NCI-H2029 (cell line): Measurements from ENCODE around the gene AQP4.

Experiments
- DNase-seq: peaks from one replicate; lab custom pipeline; 2025; lab: John Stamatoyannopoulos, UW

AQP4 gene, protein sequence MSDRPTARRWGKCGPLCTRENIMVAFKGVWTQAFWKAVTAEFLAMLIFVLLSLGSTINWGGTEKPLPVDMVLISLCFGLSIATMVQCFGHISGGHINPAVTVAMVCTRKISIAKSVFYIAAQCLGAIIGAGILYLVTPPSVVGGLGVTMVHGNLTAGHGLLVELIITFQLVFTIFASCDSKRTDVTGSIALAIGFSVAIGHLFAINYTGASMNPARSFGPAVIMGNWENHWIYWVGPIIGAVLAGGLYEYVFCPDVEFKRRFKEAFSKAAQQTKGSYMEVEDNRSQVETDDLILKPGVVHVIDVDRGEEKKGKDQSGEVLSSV

DNA sequence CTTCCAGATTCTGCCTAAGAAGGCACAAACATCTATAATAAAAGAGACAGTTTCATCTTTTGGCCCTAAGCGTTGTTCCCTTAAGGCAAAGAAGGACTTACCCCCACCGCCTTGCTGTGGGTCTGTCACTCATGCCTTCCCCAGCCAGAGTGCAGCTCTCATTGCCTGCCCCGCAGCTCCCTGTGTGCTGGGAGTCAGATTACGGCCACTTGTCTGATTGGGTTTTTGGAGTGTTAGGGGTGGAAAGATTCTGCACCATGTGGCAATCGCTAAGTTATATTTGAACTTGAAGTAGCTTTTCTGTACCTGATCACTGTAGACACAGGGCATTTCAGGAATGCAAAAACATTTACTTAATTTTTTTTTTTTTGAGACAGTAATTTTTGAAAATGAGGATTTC lies at the start of gene AQP4:
AQP4 (minus strand) TSS at position 151 of the 400 bp plus-strand sequence; CDS start at position 133, 18 bp downstream.
- no peak for DNase-seq

DNA sequence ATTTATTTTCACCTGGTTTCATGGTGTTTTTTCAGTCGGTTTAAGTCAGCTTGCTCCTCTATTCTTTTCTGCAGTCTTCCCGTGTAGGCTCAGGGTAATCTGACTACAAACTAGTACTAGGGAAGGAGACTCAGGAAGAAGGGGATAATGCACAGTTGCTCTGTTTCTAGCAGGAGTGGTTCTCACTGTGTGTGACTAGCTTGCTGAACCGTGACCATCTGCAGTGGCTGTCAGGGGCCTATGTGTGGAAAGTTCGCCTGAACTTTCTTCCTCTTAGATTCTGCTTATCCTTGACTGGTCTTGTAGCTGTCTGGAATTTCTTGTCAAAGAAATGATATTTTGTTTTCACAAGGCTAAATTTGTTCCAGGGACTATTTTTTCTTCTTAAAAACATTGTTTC lies 46.3 kb upstream of the AQP4 start:
- DNase-seq: no peak

DNA sequence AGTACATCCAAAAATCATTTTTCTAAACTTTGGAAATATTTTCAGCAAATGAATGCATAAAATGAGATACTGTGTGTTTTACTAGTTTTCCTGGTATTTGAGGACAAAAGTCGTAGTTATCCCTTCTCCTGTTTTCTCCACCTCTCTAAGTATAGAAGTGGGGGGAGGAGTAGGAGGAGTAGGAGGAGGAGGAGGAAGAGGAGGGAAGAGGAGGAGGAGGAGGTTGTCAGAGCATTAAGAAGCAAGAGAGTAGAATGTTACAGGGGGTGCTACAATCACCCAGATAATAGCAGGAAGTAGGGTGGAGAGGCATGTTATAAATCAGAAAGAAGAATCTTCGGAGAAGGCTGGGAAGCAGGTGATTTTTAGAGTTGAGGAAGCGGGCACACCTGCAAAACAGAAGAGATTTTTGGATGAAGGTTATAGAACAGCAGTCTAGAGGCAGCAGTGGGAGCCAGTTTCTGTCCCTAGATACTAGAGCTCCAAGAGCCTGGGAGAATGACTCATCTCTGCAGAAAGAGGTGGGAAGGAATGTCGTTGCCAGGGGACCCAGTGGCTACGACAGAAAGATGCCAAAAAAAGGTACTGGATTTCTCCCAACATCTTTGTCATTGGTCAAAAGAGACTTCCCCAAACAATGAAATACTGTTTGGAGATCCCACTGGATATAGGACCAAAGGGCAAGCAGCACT lies 44.2 kb upstream of the AQP4 start:
- no peak for DNase-seq

DNA sequence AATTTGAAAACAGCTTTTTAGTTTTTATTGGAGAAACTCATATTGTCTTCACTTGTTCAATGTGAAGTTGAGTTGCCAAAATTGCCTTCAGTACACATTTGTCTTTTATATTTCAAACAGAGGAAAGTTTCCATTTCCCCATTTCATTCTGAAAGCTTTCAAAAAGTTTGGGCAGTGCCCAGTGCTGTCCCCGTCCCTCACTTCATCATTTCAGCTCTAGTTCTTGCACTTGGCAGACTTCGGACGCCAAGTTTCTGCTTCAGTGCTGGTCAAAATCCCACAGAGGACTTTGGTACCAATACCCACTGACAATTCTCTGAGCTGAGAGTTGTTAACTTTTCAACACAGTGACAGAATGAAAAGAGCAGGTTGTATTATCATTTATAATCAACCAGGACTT lies 43.4 kb upstream of the AQP4 start:
- no peak for DNase-seq

DNA sequence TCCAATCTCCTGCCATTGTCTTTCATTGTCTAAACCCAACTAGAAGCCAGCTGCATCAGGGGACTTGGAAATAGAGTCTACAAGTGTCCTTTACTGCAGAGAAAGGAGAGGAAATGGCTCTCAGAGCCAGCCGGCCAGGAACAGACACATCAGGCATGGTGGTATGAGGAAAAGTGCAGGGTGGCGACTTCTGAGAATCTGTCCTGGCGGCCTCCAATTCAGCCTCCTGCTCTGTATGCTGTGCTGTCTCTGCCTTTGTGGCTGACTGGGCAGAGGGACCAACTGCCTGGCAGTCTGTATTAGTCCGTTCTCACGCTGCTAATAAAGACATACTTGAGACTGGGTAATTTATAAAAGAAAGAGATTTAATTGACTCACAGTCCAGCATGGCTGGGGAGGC lies 36.8 kb upstream of the AQP4 start:
- no peak for DNase-seq

DNA sequence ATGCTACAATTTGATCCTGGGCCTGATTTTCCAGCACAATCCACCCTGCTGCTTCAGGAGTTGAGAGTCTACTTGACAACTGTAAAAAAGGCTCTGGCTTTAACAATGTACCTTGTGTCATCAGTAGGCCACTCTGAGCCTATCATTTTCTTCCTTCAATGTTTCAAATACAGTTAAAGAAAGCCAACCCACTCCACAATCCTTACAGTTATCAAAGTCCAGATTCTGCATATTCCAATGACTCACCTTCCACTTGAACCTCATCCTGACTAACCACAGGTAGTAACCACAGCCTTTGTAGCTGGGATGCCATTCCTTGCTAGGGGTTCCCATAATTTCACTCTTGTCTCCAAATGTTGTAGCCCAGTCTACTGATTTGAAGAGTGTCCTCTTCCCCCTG lies 35.5 kb upstream of the AQP4 start:
- DNase-seq: no peak

DNA sequence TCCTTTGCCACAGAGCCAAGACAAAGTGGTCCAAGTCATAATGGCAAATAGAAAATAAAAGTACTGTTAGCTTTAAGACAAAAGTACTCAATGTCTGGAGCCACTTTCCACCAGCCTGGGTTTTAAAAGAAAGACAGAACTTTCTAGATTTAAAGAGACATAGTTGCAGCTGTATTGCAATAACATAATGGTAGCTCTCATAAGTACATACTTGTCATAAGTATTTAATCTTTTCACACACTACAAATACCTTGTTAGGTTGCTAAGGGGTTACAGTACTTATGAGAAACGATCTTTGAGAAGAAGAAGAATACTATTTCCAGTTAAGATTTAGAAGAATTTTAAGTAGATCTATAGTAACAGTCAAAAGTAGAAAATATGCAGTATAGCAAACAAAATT lies 28.9 kb upstream of the AQP4 start:
- DNase-seq: no peak

DNA sequence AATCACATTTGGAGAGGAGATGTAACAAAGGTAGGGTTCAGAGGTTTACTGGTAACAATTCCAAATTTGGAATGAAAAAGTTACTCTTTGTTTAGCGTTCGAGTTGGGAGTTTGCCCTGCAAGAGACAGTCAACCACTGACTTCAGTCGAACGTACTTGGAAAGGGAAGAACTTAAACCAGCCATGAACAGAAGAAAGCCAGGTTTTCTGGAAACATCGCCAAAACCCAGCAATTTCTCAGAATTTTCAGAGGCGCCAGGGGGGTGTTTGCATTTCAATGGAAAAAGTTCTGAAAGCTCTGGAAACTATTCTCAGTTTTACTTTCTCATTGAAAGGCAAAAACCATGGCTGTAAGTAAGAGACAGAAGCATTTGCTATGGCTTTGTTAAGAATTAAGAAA lies 28.5 kb upstream of the AQP4 start:
- no peak for DNase-seq

DNA sequence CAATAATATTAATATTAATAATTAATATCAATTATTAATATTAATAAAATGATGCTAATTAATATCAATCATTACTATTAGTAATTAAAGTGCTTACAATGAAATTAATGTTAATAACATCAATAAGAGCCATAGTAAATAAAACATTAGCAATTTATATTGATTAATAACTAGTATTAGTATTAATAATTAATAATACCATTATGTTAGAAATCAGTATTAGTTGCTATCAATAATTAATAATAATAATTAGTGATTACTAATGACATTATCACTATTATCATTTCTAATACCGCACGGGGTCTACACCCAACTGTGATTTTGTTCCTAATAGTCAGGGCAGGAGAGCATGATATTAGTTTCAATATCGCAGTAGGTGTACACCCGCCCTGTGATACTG lies 22.8 kb upstream of the AQP4 start:
- no peak for DNase-seq

DNA sequence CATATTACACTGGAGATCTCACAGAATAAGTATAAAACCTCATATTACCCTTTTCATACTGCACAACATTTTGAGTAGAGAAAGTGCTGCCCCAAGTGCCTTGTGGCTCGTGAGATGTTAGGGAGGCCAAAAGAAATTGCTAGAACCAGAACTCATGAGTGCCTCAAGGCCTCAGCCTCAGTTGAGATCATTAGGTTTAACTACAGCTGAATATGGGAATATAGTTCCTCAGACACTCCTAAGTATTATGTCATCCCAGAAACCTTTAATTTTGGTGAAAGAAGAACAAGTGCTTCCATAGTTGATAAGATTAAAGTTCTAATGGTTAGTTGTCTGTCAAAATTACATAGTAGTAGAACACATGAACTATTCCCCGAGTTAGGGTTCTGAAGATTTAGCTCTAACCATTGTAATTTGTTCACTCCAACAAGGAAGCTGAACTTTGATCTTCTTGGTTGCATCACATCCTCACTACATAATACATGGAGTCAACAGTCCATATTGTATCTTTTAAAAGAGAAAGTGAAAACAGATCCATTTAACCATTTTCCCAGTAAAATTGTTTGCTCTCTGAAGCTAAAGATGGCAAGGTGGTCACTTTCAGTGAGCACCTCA lies 9.6 kb upstream of the AQP4 start:
- no peak for DNase-seq

DNA sequence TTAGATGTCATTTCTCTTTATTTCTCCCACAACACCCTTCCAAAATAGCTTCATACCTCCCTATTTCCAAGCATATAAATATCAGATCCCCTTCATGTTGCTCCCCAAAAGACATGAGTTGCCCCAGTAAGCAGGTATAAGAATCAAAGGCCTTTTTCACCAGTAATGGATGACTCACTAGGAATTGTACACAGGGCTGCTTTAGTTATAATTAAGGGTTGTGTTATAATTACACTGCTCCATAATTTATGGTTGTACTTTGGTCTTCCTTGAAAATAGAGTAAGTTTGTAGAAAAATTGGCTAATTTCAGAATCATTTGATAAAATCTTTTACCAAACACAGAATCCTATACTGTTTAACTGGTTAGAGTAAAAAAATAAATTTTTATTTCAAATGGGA lies 8.8 kb upstream of the AQP4 start:
- DNase-seq: no peak

DNA sequence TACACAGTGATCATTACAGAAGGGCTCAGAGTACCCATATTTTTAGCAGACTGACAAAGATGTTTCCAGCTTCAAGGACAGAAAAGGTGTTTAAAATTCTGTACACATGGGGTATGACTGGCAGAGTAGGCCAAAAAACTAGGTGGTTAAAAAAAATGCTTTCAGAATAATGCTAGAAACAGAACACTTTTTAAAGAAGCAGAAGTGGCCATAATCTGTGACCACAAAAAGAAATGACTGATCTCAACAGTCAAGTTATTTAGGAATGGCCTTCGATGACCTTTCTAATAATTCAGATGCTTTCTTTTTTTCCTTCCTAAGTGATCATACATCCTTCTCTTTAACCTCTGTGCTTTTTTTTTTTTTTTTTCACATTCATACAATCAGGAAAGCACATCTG lies 4.1 kb upstream of the AQP4 start:
- no peak for DNase-seq

DNA sequence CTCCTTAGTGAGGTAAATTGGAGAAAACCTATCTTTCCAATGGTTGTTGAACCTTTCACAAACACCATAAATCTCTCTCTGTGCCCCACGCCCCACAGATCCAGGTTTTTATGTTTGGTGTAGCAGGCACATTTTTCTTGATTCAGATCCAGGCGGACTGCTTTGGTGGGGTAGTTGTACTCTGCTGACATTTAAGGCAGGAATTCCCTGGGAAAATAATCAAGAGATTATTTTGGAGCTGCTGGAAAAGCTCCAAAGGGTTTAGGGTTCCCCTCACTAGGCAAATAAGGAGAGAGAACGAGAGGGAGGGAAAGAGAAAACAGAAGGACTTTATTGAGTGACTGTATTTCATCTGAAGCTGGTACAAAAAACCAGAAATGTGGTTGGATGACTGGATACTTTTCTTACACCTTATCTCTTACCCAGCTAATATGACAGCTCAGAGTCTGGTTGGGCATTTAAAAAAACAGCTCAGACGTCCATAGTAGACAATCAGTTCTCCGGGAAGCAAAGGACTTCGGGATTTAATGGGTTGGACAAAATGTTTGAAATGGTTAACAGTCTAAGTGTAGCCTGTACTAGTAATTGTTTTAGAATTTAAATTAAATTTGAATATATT lies 3.6 kb upstream of the AQP4 start:
- DNase-seq: no peak

DNA sequence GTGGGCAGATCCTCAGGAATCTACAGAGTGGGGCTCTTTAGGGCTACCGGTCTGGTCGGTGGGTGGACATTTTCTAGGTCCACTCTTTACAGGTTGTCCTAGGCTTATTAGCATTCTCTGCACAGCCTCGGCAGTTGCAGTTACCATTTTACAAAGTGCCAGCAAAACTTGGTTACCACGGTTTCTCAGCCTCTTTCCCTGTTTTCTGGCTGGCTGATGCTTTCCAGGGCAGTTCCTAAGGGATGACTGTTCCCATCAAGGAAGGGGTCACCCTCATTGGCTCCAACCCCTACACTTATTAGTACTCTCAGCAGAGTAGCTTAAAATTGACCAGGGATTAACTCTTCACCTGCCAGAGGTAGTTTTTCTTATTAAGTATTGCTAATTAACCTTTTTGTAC lies 2.0 kb upstream of the AQP4 start:
- DNase-seq: no peak

DNA sequence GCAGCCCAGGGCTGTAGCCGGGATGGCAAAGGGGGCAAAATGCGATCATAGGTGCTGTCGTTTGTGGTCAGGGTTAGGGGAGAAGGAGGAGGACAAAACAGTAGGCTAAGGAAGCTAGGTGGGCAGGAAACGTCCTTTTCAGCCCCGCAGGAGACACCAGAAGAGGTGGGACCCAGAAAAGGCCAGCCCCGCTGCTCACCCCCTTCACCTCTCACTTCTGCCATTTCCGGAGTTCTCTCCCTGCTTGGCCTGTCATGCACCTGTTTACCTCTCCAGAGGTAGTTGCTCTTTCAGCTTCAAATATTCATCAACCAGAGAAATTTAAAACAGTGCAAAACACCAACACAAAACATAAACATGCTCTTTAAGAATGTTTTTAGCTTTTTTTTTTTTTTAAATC lies 849 bp downstream of the AQP4 start:
- DNase-seq: no peak

DNA sequence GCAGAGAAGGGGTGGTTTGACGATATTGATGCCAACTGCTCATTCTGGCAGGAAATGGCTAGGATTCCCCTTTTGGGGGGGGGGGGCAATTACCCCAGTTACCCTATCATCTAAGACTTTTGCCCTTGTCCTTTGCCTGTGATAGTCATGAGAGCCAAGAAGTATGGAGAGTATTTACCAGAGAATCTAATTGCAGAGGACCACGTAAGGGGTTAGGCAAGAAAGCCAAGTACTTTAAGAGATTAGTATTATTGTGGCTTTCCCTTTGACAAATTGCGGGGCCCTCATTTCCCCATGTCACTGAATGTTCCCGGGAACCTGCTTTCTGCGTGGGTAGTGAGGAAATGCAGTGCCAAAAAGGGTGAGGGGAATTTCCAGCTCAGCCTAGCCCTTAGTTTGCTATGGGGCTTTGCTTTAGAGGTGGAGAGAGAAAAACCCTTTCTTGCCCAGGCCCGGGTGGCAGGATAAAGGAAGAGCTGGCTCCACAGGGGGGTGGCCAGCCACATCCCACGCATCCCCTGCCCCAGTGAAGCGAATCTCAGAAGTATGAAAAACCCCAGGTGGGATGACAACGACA lies 1.5 kb downstream of the AQP4 start:
- DNase-seq: no peak

DNA sequence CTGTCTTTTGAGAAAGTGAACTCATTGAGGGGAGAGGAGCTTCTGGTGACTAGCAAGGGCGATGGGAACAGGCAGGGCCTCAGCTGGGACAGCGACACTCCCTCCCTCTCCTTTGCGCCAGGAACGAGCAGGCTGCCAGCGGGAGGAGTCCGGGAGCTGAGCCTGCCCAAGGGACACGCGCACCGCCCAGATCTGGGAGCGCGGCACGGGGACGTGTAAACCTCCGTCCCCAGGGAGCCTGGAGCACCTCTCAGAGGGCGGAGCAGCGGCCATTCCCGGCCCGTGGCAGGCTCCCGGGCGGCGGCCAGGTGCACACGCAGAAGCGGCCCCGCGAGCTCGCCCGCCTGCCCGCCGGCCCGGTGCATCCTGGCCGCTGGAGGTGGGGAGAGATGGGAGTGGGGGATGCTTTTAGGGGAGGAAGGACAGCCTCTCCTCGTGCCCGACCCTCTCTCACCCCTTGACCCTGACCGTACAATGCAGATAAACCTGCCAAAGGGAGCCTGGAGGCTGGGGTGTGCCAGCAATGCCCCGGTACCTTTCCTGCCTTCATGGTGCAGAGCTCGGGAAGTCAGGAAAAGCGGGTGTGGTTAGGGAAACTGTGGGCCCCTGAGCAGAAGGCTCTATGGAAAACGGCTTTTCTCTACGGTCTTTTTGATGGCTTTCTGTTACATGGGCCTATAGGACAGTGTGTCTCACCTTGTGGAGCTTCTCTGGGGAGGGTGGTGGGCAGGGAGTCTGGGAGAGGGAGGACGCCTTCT lies 2.2 kb downstream of the AQP4 start:
- DNase-seq: no peak

DNA sequence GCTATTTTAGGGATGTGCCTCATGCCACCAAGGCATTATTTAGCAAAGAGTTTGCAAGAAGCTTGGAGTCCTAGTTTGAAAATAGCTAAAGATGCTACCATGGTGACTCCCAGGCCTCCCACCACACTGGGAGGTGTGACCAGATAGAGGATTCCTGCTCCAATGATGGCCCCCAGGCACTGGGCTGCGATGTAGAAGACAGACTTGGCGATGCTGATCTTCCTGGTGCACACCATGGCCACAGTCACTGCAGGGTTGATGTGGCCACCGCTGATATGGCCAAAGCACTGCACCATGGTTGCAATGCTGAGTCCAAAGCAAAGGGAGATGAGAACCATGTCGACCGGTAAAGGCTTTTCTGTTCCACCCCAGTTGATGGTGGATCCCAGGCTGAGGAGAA lies 3.4 kb downstream of the AQP4 start:
- no peak for DNase-seq

DNA sequence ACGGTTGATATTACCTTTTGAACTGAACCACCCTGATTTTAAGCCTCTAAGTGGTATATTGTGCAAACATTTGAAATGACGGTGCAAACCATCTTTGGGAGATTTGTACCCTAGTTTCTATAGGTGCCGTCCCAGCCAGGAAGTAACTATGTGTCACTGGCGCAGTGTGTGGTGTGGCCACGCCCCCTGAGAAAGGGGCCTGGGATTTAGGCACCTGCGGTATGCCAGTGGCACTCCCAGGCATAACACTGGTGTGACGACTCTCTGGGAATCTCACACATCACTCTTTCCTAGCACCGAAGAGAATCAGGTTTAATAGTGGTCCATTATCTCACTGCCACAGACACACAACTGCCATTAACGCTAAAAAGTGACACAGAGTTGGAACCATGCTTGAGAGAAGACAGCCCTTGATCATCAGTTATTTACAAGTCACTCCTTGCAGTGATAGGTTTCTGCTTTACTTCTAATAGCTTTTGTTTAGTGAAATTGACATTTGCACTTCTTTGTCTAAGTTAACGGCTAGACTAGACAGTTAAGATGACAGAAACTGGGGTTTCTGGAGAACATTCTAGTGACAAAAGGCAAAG lies 11.1 kb downstream of the AQP4 start:
- DNase-seq: no peak

DNA sequence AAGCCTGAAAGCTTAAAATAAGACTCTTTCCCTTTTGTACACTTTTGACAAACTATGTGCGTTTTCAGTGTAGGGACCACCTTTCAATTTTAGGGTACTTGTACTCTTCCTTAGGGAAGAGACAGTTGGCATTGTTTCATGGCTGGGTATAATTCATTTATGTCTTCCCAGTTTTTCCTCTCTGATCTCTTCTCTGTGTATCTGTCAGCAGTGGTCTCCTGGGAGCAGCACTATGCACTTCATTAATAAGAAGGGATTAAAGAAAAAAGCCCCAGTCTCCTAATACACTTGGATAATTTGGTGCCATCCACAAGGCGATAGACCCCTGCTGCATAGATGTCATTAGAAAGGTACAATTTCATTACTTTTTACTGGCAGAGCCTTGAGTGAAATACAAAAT lies 12.1 kb downstream of the AQP4 start:
- DNase-seq: no peak

DNA sequence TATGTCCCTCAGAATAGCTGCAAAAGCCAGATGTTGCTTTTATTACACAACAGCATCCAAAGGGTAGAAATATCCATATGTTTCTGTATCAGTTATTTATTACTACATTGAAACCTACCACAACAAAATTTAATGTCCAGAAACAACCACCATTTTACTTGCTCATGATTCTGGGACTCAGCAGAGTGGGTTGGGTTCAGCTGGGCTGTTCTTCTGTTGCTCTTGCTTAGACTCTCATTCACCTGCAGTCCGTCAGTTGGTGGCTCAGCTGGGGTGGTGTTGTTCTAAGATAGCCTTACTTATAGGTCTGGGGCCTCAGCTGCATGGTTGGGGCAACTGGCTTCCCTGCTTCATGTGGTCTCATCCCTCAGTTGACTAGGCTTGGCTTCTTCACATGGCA lies 21.7 kb downstream of the AQP4 start:
- DNase-seq: no peak

DNA sequence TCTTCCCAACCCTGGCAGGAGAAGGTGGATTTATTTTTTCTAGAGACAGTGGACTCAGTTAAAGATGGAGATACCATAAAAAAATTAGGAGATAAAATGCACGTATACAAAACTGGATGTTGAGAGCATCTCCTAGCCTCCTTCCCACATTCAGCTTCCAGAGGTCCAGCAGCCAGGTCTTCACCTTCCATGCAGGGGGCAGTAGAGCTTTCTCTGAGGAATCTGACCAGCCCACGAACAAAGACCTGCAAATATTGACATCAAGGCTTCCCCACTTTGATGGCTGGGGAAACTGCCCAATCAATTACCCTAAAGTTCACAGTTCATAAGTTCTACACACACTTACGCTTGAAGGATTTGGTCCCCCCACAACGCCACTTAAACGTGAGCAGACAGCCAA lies 24.5 kb downstream of the AQP4 start:
- no peak for DNase-seq
